ENCODE data around the gene ASCC2. TPM values are rescaled to one million over a fixed set of nuclear protein-coding genes. Genes with fewer than 3 reads are reported as not detected.

Gene ASCC2
- total and polyA plus RNA-seq, 2 of the 4 experiments (the other 2 are of a cell fraction): 40.0 to 62.2 TPM

- no peak overlapping the region for H3K27ac ChIP-seq (ENCODE audit: insufficient read depth, low read length)
- no peaks in the 10 kb centered on the region for H3K9me1 ChIP-seq (ENCODE audit: insufficient read depth, low read length)
- no peak for TF ChIP-seq CHD1 (IDR thresholded peaks at IDR 0.05; ENCODE audit: low read depth, low read length)
- no peak for TF ChIP-seq FOS (IDR thresholded peaks at IDR 0.05; ENCODE audit: low read depth, low read length)
- no peak for TF ChIP-seq POLR2A (IDR thresholded peaks at IDR 0.05; ENCODE audit: low read depth, low read length)
- no peak for TF ChIP-seq ELK1 (IDR thresholded peaks at IDR 0.05; ENCODE audit: borderline replicate concordance, low read depth, low read length)
- TF ChIP-seq MXI1 (IDR thresholded peaks at IDR 0.05; ENCODE audit: borderline replicate concordance, low read depth, low read length): no peak
- no peak for TF ChIP-seq RCOR1 (IDR thresholded peaks at IDR 0.05; ENCODE audit: insufficient replicate concordance, low read length)
- no peak for TF ChIP-seq SMC3 (IDR thresholded peaks at IDR 0.05; ENCODE audit: low read depth, low read length)
- TF ChIP-seq BHLHE40 (IDR thresholded peaks at IDR 0.05; ENCODE audit: low read depth, low read length): no peak
- TF ChIP-seq CEBPB (IDR thresholded peaks at IDR 0.05; ENCODE audit: low read depth, low read length): no peak
- H2BK20ac ChIP-seq (ENCODE audit: low read depth, low read length): no peak overlapping the region
- no peak overlapping the region for H3K18ac ChIP-seq (ENCODE audit: low read depth, low read length)
- H3K9me3 ChIP-seq (ENCODE audit: control insufficient read depth, insufficient read depth, low read length): no peaks in the 10 kb centered on the region
- H4K20me1 ChIP-seq (ENCODE audit: insufficient read depth, low read length): no peaks in the 10 kb centered on the region
- peaks cover 10% of the 10 kb centered on the region for H3K27me3 ChIP-seq (ENCODE audit: control insufficient read depth, insufficient read depth, low read length)
- ChIA-PET CTCF (no interaction called here), POLR2A (ENCODE audit: unreplicated experiment) (interaction anchor here (0.6 kb wide), 1 partner anchor 11 kb away, joined by 3 read pairs; no protein-coding TSS in a partner anchor)
- H3K56ac ChIP-seq (ENCODE audit: extremely low read depth, insufficient read depth, low read length): no peak overlapping the region
- no peak overlapping the region for H2BK5ac ChIP-seq (ENCODE audit: low read depth, low read length, poor library complexity, severe bottlenecking)
- no peak overlapping the region for H2AK9ac ChIP-seq (replicated peaks; ENCODE audit: low read depth, low read length, poor library complexity)
- no TSS peak for BruUV-seq (replicated peaks)
- no peaks in the 10 kb centered on the region for H3K79me1 ChIP-seq (ENCODE audit: low read depth in 1 of 2, low read length in 2 of 2)
- no peaks in the 10 kb centered on the region for H3K36me3 ChIP-seq (ENCODE audit: control insufficient read depth, insufficient read depth, low read length)
- H4K8ac ChIP-seq (ENCODE audit: low read depth in 2 of 2, low read length in 2 of 2): no peak overlapping the region
- no peak for ATAC-seq (ENCODE audit: low read depth)
- H3K4me1 ChIP-seq (ENCODE audit: control insufficient read depth, insufficient read depth, low read length): no peaks in the 10 kb centered on the region
- dilution Hi-C loops (cut with HindIII; ENCODE audit: low sequenced_read_pairs, unreplicated experiment) (no loop called here), intact Hi-C loops (cut with micrococcal nuclease) (no loop called here), in situ Hi-C loops (cut with MboI; ENCODE audit: low sequenced_read_pairs) (no loop called here)
- H2AK5ac ChIP-seq (ENCODE audit: low read depth, low read length): no peak overlapping the region
- H4K91ac ChIP-seq (ENCODE audit: insufficient read depth, low read depth, low read length): no peak overlapping the region
- no peak overlapping the region for H3K4ac ChIP-seq (ENCODE audit: low read depth, low read length)
- no peak overlapping the region for H2BK15ac ChIP-seq (ENCODE audit: low read depth, low read length)
- no peak overlapping the region for H3K9ac ChIP-seq (ENCODE audit: low read depth, low read length)
- WGBS, 2 experiments (ENCODE audit: extremely low coverage in 2 of 2, insufficient read length in 1 of 2): no CpG with 5 or more reads among the region's 3 CpGs
- no peak overlapping the region for H3K23ac ChIP-seq (ENCODE audit: low read depth, low read length)
- no peak overlapping the region for H4K5ac ChIP-seq (ENCODE audit: low read depth, low read length)
- no peak overlapping the region for H2BK120ac ChIP-seq (ENCODE audit: low read depth, low read length)
- no peak overlapping the region for H3K4me2 ChIP-seq (ENCODE audit: low read depth, low read length)
- H3K4me3 ChIP-seq (ENCODE audit: insufficient read depth, low read depth, low read length): no peak overlapping the region
- no peak overlapping the region for H3K14ac ChIP-seq (replicated peaks; ENCODE audit: low read depth, low read length)
- DNase-seq: no peak
- no peak overlapping the region for H2AFZ ChIP-seq (replicated peaks; ENCODE audit: low read length, poor library complexity)
These were observed 18.4 kb upstream of the ASCC2 start for GRCh38 chr22:29856496-29856895.

Measured in IMR-90 (cell line).